Ovary (tissue), 3 donors: Measurements from ENCODE around the gene PRR16.

Experiments used
- CTCF ChIP-seq, 3 donors: fragments of 450-650 bp in 2 of 3; fragments of 200-600 bp in 1 of 3; IDR thresholded peaks; one replicate each; pipeline versions ENCODE4 v1.5.1 to v1.8.0; 2016 to 2022; ENCODE audit warnings: antibody characterized with exemption in 3 of 3, mild to moderate bottlenecking in 1 of 3
- POLR2A ChIP-seq: fragments of 450-650 bp; IDR thresholded peaks from one replicate; pipeline ENCODE4 v1.6.1; 2017; ENCODE audit warnings: antibody characterized with exemption, mild to moderate bottlenecking, moderate library complexity
- donor health status: DM: no; HTN: no; CAD: no.

- no peak for TF ChIP-seq CTCF (IDR thresholded peaks at IDR 0.05)
- TF ChIP-seq POLR2A: no peak
Observed at GRCh38 chr5:120605325-120606079, 141.4 kb downstream of the PRR16 start.
